Measurements from ENCODE around the gene PNPLA7.

GRCh38 chr9:137412431-137412830 is 137.8 kb downstream of the PNPLA7 start:
- TF ChIP-seq POLR2AphosphoS5 (IDR thresholded peaks at IDR 0.05; ENCODE audit: low read depth, low read length) (no peak), BRCA1 (IDR thresholded peaks at IDR 0.05; ENCODE audit: low read depth, low read length) (no peak), ZNF274 (IDR thresholded peaks at IDR 0.05; ENCODE audit: borderline replicate concordance, extremely low read depth, low read length) (no peak), HDAC6 (IDR thresholded peaks at IDR 0.05; ENCODE audit: low read depth, low read length) (no peak), RNF2 (IDR thresholded peaks at IDR 0.05; ENCODE audit: borderline replicate concordance, low read depth, low read length, missing control alignments, poor library complexity, severe bottlenecking) (no peak), JUND (IDR thresholded peaks at IDR 0.05; ENCODE audit: low read length) (no peak), SUZ12 (IDR thresholded peaks at IDR 0.05; ENCODE audit: low read length) (no peak), KDM1A (IDR thresholded peaks at IDR 0.05; ENCODE audit: borderline replicate concordance, low read length) (no peak)
- TF ChIP-seq, protein P1, sequence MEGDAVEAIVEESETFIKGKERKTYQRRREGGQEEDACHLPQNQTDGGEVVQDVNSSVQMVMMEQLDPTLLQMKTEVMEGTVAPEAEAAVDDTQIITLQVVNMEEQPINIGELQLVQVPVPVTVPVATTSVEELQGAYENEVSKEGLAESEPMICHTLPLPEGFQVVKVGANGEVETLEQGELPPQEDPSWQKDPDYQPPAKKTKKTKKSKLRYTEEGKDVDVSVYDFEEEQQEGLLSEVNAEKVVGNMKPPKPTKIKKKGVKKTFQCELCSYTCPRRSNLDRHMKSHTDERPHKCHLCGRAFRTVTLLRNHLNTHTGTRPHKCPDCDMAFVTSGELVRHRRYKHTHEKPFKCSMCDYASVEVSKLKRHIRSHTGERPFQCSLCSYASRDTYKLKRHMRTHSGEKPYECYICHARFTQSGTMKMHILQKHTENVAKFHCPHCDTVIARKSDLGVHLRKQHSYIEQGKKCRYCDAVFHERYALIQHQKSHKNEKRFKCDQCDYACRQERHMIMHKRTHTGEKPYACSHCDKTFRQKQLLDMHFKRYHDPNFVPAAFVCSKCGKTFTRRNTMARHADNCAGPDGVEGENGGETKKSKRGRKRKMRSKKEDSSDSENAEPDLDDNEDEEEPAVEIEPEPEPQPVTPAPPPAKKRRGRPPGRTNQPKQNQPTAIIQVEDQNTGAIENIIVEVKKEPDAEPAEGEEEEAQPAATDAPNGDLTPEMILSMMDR (IDR thresholded peaks at IDR 0.05; ENCODE audit: control extremely low read depth in 1 of 3, insufficient read depth in 1 of 3, low read depth in 1 of 3, low read length in 3 of 3): no peak
- TF ChIP-seq, protein P2, sequence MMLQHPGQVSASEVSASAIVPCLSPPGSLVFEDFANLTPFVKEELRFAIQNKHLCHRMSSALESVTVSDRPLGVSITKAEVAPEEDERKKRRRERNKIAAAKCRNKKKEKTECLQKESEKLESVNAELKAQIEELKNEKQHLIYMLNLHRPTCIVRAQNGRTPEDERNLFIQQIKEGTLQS (IDR thresholded peaks at IDR 0.05; ENCODE audit: insufficient read depth, low read depth, low read length): no peak

Data from H1 (cell line).